Stimulated activated CD8-positive, alpha-beta memory T cell treated with anti-CD3 and anti-CD28 coated beads, Interleukin-7, amount 100 ng/mL, for 48 hours (primary cell): ENCODE data around the gene MAVS.
"Not testable (repeated sequence)": the region's sequence is repeated elsewhere in the genome, so short reads cannot be mapped to it uniquely, and the experiment has no call there.

Experiments used
- DNase-seq, 2 donors: peaks; one replicate each; pipeline ENCODE4 v3.0.0-alpha.2; 2020; ENCODE audit warnings: low read depth in 1 of 2; ENCODE audit errors: extremely low read depth in 1 of 2

MAVS gene

DNA sequence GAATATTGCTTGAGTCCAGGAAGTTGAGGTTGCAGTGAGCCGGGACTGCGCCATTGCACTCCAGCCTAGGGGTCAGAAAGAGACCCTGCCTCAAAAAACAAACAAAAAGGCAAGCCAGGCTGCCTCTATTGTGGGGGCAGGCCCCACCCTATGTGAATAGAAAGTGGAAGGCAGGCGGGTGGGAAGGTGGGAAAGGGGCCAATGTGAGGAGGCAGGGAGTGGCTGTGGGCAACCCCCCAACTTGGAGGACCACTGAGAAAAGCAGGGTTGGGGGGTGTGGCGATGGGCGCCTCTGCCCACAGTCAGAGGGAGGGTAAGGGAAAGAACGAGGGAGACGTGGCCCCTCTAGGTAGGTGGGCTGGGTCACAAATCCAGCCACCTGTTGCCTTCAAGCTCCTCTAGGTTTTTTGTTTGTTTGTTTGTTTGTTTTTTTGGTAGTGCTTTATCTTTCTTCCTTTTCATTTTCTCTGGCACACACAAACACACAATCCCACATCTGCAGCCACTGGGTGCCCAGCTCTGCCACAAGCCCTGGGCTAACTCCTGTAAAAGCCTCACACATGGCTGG, 31.6 kb upstream of the MAVS start:
- DNase-seq = no peak

DNA sequence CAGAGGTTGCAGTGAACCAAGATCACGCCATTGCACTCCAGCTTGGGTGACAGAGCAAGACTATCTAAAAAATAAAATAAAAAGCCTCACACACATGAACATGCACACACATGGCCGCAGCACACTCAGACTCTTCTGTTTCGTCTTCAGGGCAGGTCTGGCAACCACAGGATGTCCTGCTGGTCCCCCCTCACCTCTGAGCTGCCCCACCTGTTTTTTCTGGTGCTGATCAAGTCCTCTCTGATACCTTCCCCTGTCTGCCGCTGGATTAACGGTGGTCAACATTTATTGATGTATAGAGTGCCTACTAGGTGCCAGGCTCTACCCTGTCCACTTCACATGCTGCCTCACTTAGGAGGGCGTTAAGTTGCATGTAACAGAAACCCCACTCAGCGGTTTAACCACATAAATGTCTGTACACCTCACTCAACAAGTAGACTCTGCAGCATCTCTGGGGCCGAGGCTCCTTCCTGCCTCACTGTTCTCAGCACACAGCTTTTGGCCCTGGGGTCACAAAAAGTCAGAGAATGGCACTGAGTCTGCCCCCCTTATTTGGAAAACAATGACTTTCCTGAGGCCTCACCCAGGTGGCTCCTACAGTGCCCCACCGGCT, 30.8 kb upstream of the MAVS start:
- DNase-seq = no peak

DNA sequence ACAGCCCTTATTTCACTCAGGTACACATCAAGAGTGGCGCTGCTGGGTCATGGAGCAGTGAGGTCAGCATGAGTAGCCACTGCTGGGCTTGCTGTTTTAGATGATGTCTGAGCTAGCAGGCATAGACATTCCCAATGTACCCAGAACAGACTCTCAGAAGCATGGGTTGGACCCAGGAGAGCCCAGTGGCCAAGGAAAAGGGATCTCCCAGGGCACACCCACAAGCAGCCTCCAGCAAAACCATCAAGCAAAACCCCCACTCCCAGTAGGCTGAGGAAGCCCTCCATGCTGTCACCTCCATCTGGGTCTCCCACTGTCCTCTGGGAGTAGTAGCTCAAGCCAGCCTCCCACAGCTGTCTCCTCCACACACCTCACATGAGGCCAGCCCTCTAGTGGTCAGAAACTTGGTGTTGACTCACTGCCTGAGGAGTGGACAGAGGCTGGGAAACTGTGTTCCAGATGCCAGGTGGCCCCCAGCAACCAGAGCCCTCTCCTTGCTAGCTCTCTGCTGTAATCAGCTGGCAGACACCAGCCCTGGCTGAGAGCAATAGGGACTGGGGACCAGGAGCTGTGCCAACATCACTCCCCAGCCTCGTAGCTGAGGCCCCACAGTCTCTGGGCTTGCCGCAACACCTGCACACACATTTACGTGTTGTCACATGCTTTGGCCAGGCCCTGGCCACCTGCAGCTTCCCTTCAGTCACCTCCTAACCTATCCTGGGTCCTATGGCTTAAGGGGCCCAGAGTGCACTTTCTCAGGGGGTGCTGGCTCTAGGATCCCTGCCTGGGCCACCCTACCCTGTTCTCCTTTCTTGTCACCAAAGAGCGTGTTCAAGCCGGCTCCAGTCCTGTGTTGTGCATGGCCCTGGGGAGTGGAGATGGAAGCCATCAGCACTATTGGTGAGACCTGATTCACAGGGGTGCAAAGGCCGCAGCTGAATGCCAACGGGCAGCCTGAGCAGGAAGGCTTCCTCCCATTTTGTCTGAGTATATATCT, 28.2 kb upstream of the MAVS start:
- no peak for DNase-seq

DNA sequence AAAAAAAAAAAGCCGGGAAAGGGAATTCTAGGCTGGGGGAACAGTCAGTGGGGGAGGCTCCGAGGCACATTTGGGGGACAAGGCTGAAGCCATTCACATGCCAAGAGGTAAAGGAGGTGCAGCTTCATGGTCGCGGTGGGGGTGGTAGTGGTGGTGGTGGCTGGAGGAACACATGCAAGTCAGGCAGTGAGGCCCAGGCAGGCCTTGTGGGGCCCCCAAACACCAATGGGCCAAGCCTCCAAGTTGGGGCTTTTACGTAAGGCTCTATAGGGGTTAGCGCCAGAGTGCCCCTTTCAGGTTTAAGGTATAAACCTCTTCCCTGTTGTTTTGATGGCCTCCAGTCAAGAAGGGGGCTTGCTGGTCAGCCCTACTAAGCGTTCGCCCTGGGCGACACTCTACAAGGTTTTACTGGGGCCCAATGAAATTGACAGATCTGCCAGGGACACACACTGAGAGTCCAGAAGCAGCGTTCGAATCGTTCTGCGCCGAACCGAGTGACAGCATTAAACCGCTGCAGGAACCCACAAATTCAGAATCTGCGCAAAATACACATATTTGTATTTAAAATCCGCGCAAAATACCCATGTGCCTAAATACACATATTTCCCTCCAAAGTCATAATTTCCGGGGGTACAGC, 27.1 kb upstream of the MAVS start:
- no peak for DNase-seq

DNA sequence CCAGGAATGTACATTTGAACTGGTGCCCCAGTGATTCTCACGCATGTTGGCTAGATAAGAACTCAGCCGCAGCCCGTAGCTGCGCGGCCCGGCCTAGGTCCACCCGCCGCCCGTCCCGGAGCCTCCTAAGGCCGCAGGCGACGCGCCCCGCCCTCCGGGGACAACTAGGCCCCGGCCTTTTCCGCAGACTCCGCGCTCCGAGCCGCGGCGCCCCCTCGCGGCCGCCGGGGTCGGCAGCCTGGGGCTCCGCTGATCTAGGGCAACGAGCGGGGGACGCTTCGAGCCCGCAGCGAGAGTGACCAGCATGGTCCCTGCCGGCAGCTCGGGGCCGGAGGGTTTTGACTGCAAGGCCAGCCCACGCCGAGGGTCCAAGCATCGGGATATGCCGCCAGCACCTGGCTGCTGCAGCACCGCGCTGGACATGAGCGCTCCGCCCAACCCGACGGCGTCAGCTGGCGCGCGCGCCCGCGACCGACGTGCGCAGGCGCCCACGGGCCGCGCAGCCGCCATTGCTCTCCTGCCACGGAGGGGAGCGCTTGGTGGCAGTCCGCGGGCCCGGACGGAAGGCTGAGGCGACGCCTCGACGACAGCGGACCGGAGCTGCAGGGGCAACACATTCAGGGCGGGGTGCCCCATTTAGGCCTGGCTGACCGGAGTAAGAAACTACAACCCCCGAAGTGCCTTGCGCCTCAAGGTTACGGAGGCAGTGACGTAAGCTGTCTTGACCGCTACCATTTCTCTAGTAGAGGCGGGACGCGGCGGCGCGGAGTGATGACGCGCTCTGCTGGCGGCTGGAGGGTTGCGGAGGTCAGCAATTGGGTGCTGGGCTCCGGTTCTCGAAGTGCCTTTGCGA, 26.4 kb upstream of the MAVS start, which contains the start of gene AP5S1:
TSS of gene AP5S1 (plus strand) at position 500 of the 853 bp plus-strand sequence. CDS start 1,571 bp downstream, outside the sequence.
- peak; percentile 86 to 93 for DNase-seq

DNA sequence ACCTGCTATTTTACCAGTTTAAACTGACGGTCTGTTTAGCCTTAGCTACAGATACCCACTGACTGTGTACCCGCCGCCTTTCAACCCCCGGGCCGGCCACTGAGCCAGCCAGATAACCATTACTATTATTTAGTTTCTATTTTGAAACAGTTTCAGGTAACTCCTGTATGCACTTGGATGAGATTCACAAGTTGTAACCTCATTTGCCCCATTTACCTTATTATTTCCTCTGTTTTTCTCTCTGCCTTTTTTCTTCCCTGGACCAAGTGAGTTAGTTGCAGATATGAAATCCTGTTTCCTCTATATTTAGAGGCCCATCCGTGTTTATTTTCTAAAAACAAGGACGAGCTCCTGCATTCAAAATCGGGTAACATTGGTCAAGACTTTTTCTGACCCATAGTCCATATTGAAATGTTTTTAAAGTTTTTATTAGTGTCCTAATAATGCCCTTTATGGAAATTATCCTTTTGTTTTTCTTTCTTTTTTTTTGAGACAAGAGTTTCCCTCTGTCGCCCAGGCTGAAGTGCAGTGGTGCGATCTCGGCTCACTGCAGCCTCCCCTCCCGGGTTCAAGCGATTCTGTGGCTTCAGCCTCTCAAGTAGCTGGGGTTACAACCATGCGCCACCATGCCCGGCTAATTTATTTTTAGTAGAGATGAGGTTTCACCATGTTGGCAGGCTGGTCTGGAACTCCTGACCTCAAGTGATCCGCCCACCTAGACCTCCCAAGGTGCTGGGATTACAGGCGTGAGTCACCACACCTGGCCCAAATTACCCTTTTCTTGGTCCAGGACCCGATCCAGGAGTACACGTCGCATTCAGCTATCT, 25.5 kb upstream of the MAVS start:
- no peak for DNase-seq

DNA sequence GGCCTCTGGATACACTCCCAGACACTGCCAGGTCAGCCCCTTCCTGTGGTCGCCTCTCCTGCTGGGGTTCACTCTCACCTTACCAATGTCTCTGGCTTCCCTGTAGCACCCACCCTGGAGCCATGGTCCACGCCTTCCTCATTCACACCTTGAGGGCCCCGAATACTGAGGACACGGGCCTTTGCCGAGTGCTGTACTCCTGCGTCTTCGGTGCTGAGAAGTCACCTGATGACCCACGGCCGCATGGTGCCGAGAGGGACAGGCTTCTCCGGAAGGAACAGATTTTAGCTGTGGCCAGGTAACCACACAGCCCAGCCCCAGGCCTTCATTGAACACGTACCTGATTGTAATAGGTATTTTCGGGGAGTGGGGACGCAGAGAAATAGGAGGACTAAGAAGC, 24.6 kb upstream of the MAVS start:
- no peak for DNase-seq

DNA sequence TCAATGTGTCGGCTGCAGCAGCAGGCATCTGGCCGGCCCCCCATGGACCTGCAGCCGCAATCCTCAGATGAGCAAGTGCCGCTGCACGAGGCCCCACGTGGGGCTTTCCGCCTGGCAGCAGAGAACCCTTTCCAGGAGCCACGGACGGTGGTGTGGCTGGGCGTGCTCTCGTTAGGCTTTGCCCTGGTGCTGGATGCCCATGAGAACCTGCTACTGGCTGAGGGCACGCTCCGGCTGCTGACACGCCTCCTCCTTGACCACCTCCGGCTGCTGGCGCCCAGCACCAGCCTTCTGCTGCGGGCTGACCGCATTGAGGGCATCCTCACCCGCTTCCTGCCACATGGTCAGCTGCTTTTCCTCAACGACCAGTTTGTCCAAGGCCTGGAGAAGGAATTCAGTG, 22.8 kb upstream of the MAVS start:
- no peak for DNase-seq

DNA sequence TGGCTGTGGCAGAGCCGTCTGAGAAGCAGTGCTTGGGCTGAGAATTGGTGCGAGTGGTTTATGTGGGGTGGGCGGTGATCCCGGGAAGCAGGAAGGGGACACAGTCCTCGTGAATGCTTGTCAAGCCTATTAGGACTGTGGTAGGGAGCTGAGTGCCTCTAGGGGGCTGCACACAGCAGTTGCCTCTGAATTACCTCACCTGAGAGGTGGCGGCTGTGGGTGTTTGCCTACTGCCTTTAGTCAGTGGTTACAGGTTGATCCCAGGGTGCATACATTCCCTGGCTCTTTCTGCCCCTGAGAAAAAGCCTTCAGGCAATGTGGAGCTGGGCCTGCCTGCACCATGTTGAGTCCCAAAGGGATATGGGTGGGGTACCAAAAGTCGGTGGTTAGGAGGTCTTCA, 21.1 kb upstream of the MAVS start:
- no peak for DNase-seq

DNA sequence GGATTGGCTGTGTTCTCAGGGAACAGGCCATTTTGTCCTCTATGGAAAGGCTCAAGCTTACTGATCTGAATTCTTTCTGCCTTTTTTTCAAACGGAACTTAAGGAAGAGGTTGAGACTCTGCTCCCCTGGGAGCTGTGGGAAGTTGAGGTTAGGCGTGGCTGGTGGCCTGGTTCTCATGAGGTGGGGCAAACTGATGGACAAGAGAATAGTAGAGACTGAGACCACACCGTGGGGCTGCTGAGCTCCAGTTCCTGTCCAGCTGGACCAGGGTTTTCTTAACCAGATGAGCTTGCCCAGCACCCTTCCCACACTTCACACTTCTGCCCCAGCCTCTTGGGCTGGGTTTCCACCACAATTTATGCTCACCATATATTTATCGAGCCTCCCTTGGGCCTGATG, 20.2 kb upstream of the MAVS start:
- no peak for DNase-seq

DNA sequence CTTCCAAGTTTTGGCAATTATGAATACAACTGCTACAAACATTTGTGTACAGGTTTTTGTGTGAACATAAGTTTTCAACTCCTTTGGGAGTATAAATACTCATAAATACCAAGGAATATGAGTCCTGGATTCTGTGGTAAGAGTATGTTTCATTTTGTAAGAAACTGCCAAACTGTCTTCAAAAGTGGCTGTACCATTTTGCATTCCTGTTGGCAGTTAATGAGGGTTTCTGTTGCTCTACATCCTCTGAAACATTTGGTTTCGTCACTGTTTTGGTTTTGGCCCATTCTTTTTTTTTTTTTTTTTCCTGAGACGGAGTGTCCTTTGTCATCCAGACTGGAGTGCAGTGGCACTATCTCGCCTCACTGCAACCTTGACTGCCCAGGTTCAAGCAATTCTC, 17.8 kb upstream of the MAVS start:
- DNase-seq = no peak

DNA sequence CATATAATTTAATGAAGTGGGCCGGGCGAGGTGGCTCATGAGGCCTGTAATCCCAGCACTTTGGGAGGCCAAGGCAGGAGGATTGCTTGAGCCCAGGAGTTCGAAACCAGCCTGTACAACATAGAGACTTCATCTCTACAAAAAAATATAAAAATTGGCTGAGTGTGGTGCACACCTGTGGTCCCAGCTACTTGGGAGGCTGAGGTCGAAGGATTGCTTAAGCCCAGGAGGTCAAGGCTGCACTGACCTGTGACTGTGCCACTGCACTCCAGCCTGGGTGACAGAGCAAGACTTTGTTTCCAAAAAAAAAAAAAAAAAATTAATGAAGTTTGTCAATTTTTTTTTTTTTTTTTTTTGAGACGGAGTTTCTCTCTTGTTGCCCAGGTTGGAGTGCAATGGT, 16.7 kb upstream of the MAVS start:
- not testable (repeated sequence) for DNase-seq

DNA sequence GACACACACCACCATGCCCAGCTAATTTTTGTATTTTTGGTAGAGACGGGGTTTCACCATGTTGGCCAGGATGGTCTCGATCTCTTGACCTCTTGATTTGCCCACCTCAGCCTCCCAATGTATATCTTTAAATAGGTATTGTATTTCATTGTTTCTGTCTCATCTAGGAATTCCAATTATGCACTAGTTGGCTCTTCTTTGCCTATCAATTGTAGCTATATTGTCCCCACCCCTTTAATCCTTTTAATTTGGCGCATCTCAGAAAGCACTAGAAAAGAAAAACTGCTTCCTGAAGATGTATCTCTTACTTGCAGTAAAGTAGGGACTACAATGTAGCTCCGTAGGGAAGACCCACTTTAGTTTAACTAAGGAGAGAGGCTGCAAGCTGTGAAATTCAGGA, 10.5 kb upstream of the MAVS start:
- no peak for DNase-seq

DNA sequence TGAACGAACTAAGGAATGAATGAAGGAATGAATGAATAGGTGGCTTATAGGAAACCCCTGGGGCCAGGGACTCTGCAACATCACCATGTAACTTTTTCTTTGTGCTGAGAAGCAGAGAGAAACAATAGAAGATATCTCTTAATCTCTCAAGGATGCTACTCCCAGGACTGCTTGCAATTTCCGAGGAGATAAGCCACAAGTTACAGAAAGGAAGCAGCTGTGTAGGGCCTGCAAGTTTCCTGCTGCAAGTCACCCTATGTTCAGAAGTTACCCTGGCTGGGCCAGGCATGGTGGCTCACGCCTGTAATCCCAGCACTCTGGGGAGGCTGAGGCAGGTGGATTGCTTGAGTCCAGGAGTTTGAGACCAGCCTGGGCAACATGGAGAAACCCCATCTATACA, 7.3 kb upstream of the MAVS start:
- no peak for DNase-seq

DNA sequence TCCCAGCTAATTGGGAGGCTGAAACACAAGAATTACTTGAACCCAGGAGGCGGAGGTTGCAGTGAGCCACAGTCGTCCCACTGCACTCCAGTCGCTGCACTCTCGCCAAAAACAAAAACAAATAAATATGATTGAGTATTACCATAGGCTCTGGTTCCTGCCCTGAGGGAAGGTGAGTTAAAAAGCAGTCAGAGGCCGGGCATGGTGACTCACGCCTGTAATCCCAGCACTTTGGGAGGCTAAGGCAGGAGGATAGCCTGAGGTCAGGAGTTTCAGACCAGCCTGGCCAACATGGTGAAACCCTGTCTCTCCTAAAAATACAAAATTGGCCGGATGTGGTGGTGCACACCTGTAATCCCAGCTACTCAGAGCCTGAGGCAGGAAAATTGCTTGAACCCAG, 6.4 kb upstream of the MAVS start:
- DNase-seq = not testable (repeated sequence)

DNA sequence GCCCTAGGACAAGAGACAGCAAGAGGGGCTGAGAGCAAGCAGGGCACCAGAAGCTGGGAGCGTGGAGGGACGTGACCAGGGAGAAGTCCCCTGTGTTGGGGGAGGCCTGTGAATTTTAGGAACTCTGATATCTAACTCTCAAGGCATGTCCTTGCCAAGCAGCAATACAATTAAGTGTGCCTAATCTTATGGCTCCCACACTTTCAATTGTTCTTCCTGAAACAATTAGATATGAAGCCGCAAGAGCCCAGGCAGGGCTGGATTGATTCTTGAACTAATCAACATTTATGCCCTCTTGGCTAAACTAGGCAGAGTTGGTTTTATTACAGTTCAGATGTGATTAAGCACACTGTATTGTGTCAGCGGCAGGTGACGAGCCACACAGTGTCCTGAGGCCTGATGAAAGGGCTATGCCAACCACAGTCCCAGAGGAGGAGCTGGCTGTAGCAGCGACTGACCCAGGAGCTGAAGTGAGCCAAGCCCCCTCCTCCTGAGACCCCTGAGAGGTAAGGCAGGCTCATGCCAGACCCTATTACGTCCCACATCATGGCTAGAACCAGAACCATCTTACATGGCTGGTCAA, 4.2 kb upstream of the MAVS start:
- DNase-seq = no peak

DNA sequence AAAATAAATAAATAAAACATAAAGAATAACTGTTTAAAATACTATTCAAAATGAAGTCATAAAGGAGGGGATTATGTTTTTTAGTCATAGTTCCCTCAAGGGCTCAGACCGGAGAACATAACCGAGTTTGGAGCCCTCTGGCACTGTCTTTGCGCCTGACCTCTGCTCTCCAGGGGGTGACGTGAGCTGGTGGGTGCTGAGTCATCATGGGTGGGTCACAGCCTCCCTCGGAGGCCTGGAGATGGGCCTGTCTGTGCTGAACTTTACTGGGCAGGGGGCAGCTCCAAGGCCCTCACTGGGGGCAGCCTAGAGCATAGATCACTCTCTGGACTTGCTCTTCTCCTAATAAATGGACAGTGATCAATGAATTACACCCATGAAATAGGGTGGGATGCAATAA, 3.1 kb upstream of the MAVS start:
- DNase-seq = no peak

DNA sequence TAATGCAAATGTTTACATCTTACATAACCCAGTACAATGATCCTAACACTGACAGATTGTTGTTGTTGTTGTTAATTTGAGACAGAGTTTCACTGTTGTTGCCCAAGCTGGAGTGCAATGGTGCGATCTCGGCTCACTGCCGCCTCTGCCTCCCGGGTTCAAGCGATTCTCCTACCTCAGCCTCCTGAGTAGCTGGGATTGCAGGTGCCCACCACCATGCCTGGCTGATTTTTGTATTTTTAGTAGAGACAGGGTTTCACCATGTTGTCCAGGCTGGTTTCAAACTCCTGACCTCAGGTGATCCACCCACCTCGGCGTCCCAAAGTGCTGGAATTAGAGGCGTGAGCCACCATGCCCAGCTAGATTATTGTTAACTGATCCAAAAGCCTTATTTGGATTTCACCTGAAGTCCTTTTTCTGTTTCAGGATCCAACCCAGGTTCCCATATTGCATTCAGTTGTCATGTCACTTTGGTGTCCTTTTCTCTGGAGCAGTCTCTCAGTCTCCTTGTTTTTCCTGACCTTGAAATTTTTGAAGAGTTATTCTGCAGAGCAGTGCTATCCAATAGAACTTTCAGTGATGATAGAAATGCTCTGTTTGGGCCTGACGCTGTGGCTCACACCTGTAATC, 2.5 kb upstream of the MAVS start:
- DNase-seq = not testable (repeated sequence)

DNA sequence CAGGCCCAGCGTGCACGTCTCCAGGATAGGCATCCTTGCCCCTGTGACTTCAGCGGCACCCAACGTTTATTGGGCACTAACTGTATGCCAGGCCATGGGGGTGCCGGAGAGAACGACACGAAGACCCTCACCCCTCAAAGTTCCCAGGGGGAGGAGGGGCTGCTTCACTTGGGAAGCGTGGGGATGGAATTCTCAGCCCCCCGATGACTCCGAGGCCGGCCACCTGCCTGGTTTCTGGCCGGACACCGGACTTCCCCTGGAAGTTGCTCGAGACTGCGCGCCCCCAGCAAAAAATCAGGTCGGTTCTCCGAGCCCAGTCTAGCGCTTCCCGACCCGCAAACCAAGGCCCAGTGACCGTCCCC, 275 bp upstream of the MAVS start:
- DNase-seq = no peak
